Smooth muscle cell of the pulmonary artery (primary cell): ENCODE results near the gene TUBA1A. TPM values are rescaled to one million over a fixed set of nuclear protein-coding genes. Genes with fewer than 3 reads are reported as not detected.

Source experiments
- total RNA-seq: library from RNA; depleted of rRNA; stranded (reverse); fragments of >200 nt; gene quantifications from 2 replicates; pipeline ENCODE4 v1.2.3, GENCODE V29; 2014

Gene TUBA1A
- total RNA-seq, result 495 and 558 TPM in 2 replicates

GRCh38 chr12:49188916-49189367 lies at the start of gene TUBA1A:
TUBA1A (minus strand) TSS chr12:49189080; CDS start chr12:49188979, 101 bp downstream.

Other genes with a start within 250 kb of the TUBA1A start
- 37.1 and 42.7 TPM in 2 replicates for gene ARF3, start 231.6 kb downstream of the TUBA1A start, total RNA-seq
- gene WNT10B, start 217.3 kb downstream of the TUBA1A start, total RNA-seq, result 0.17 TPM in 1 of 2 replicates, not detected in the other
- gene WNT1, start 210.8 kb downstream of the TUBA1A start, total RNA-seq, result not detected in 2 replicates
- 0.20 and 0.30 TPM in 2 replicates for gene DDN, start 189.7 kb downstream of the TUBA1A start, total RNA-seq
- 56.9 and 65.5 TPM in 2 replicates for gene PRKAG1, start 170.3 kb downstream of the TUBA1A start, total RNA-seq
- 63.9 and 73.0 TPM in 2 replicates for gene KMT2D, start 128.3 kb downstream of the TUBA1A start, total RNA-seq
- gene RHEBL1, start 119.1 kb downstream of the TUBA1A start, total RNA-seq, result 0.23 and 0.59 TPM in 2 replicates
- 0.07 and 0.13 TPM in 2 replicates for gene DHH, start 94.3 kb downstream of the TUBA1A start, total RNA-seq
- 42.7 and 47.0 TPM in 2 replicates for gene LMBR1L, start 78.2 kb downstream of the TUBA1A start, total RNA-seq
- 945 and 1,479 TPM in 2 replicates for gene TUBA1B, start 57.7 kb downstream of the TUBA1A start, total RNA-seq
- gene TUBA1C, start 76.0 kb upstream of the TUBA1A start, total RNA-seq, result 303 and 344 TPM in 2 replicates
- 0.33 and 1.9 TPM in 2 replicates for gene PRPH, start 106.1 kb upstream of the TUBA1A start, total RNA-seq
- gene TROAP, start 134.2 kb upstream of the TUBA1A start, total RNA-seq, result 2.4 and 3.4 TPM in 2 replicates
- 0.07 TPM in 2 replicates for gene C1QL4, start 148.1 kb upstream of the TUBA1A start, total RNA-seq
- 0.20 and 2.1 TPM in 2 replicates for gene DNAJC22, start 157.8 kb upstream of the TUBA1A start, total RNA-seq
- gene SPATS2, start 178.4 kb upstream of the TUBA1A start, total RNA-seq, result 22.9 and 29.9 TPM in 2 replicates